ENCODE data around the gene GLYATL1.
A peak's percentile ranks its signal among the peaks of the same experiment; 100 is the strongest.

Gene GLYATL1

DNA sequence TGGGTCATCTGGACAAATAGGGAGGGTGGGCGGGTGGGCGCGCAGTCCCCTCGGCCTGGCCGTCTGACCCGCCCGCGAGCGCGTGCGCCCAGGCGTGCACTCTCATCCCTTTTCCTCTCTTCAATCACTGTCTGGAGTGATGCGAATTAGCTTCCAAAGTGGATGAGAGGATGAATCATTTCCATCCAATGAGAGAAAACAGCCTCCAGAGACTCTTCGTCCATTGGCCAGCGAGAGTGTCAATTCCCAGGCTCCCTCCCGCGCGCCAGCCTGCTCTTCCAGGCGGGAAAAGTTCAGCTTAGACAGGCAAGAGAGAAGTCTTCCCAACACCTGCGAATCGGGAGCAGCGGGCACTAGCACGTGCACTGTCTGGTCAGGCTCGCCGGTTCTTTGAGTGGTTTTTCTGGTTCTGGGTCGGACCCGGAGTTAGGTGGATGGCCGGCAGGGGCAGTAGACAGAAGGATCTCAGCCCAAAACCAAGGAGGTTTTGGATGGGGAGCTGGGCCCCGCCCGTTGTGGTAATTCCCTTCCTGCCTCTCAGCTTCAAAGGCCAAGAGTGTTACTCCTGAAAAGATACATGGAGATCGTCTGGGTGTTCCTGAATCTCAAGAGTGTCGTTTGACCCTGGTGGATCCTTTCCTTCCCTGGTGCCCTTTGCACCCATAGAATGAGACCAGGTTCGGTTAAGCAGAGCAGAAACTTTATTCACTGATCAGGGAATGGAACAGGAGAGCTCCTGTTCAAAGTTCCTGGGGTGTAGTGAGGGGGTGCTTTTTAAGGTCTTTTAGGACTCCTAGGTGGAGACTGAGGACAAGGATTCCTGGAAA, 33.4 kb upstream of the GLYATL1 start:
- peak overlapping the region; percentile 62 for H3K4me3 ChIP-seq (ENCODE audit: low read depth, low read length)
- TF ChIP-seq CTCF (conservative IDR thresholded peaks at IDR 0.05; ENCODE audit: low read depth, low read length) = peak; percentile 69

DNA sequence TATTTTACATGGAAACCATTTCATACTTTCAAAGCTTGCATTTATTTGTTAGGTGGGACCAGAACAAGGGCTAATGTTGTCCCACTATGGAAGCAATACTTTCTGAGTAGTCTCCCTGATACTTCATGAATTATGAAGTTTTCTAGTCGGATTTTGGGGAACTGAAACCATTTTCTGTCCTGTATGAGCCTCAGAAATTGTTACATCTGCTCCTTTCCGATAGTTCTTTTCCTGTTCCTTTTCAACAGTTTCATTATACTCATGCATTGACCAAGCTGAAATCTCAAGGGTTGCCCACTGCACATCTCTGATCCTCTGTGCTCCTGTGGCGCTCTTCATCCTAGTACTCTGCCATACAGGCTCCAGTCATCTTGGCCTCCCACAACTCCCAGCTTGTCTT, 31.5 kb upstream of the GLYATL1 start:
- H3K4me3 ChIP-seq (ENCODE audit: low read depth, low read length) = no peak overlapping the region
- DNase-seq (ENCODE audit: low read depth) = no peak
- no peak for TF ChIP-seq CTCF (conservative IDR thresholded peaks at IDR 0.05; ENCODE audit: low read depth, low read length)

More for the DNA sequence above, 33.4 kb upstream of the GLYATL1 start:
- DNase-seq (ENCODE audit: low read depth) = peak; percentile 88

DNA sequence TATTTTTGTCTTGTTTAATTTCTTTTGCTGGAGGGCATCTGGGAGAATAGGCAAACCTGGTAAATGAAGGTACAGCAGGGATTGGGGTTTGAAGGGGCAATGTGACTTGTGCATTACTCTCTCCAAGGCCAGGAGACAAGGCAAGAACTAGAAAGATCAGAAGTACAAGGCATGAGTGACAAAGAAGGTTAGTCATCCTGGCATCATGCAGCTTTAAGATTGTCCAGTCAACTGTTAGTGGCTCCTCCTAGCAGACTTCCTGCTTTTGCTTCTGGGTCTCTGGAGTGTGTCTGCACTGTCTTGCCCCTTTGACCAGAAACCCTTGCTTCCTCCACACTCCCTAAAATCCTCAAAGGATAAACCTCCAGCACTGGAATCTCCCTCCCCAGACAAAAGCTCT, 27.2 kb upstream of the GLYATL1 start:
- no peak for DNase-seq (ENCODE audit: low read depth)
- H3K4me3 ChIP-seq (ENCODE audit: low read depth, low read length) = no peak overlapping the region
- TF ChIP-seq CTCF (conservative IDR thresholded peaks at IDR 0.05; ENCODE audit: low read depth, low read length) = no peak

GRCh38 chr11:58913685-58914084, 25.6 kb upstream of the GLYATL1 start:
- no peak for TF ChIP-seq CTCF (conservative IDR thresholded peaks at IDR 0.05; ENCODE audit: low read depth, low read length)

DNA sequence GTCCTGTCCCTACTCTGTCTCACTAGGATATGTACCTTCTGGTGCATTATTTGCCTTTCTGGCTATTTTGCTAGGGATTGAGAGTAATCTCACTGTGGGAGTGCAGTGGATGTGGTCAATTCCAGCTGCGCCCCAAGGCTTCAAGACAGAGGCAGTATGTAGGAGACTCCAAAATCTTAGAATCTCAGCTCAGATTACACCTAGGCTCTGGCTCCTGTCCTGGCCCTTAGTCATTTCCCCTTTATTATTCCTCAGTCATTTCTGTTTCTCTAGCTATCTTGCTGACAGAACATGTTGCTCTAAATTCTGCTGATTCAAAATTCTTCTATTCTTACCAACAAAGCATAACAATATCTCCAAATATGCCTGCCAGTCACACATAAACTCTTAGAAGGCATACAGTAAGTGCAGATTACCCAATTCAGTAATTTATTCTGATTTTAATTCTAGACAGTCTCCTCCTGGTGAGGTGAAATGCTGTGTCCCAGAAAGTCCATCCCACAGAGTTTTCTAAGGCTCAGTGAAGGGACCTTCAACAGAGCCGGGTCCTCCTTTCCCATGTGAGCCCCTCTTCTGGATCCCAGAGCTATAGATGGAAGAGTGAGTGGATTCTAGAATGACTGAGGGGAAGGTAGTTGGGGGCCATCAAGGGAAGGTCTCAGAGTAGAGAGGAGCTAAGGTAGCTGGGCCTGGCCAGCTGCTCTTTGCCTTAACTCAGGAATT, 24.3 kb upstream of the GLYATL1 start:
- H3K4me3 ChIP-seq (ENCODE audit: low read depth, low read length) = no peak overlapping the region
- TF ChIP-seq CTCF (conservative IDR thresholded peaks at IDR 0.05; ENCODE audit: low read depth, low read length) = no peak
- DNase-seq (ENCODE audit: low read depth) = peak; percentile 10

More at GRCh38 chr11:58913685-58914084, 25.6 kb upstream of the GLYATL1 start:
- no peak for DNase-seq (ENCODE audit: low read depth)
- no peak overlapping the region for H3K4me3 ChIP-seq (ENCODE audit: low read depth, low read length)

- no peak for TF ChIP-seq CTCF (conservative IDR thresholded peaks at IDR 0.05; ENCODE audit: low read depth, low read length)
- no peak for DNase-seq (ENCODE audit: low read depth)
- H3K4me3 ChIP-seq (ENCODE audit: low read depth, low read length) = no peak overlapping the region
These were observed 22.7 kb upstream of the GLYATL1 start for GRCh38 chr11:58916637-58917036.
